GM23338 (cell line): ENCODE results near the gene CHMP5. TPM values are rescaled to one million over a fixed set of nuclear protein-coding genes. Genes with fewer than 3 reads are reported as not detected.

ENCODE experiments used
- ATAC-seq: fragments of 200-7000 bp; cut with Tn5 transposase; 3 replicates; pipeline ENCODE4 v1.9.1; 2020
- DNase-seq: peaks from one replicate; pipeline ENCODE4 v3.0.0-alpha.2; 2015; ENCODE audit warnings: low spot score
- H2AFZ ChIP-seq: fragments of 200-600 bp; sonication (generic); 2 replicates; pipeline ENCODE4 v1.8.0; 2016; ENCODE audit warnings: antibody characterized with exemption, mild to moderate bottlenecking, moderate library complexity
- H3F3A ChIP-seq: fragments of 200-600 bp; sonication (generic); replicated peaks from 2 replicates; pipeline ENCODE4 v1.8.0; 2017; ENCODE audit warnings: antibody characterized with exemption, mixed run types, low read depth
- H3K27ac ChIP-seq: fragments of 200-600 bp; sonication (generic); 2 replicates; pipeline ENCODE4 v1.6.1; 2016; ENCODE audit warnings: low read depth
- H3K27me3 ChIP-seq: fragments of 200-600 bp; sonication (generic); 2 replicates; pipeline ENCODE4 v1.8.0; 2016; ENCODE audit warnings: mild to moderate bottlenecking, mixed run types, moderate library complexity; ENCODE audit not compliant: insufficient read depth
- H3K36me3 ChIP-seq: fragments of 200-600 bp; sonication (generic); 2 replicates; pipeline ENCODE4 v1.8.0; 2016; ENCODE audit warnings: mild to moderate bottlenecking; ENCODE audit not compliant: insufficient read depth
- H3K4me1 ChIP-seq: fragments of 200-600 bp; sonication (generic); 2 replicates; pipeline ENCODE4 v1.8.0; 2016; ENCODE audit warnings: mild to moderate bottlenecking, moderate library complexity; ENCODE audit not compliant: insufficient read depth
- H3K4me2 ChIP-seq: fragments of 200-600 bp; sonication (generic); 2 replicates; pipeline ENCODE4 v1.7.1; 2017; ENCODE audit warnings: mixed run types
- H3K4me3 ChIP-seq: fragments of 200-600 bp; sonication (generic); 2 replicates; pipeline ENCODE4 v1.6.1; 2016; ENCODE audit warnings: mixed run types
- H3K79me2 ChIP-seq: fragments of 200-600 bp; sonication (generic); replicated peaks from 2 replicates; pipeline ENCODE4 v1.8.0; 2017; ENCODE audit warnings: mild to moderate bottlenecking; ENCODE audit not compliant: insufficient read depth
- H3K9me2 ChIP-seq: fragments of 200-600 bp; sonication (generic); 2 replicates; pipeline ENCODE4 v1.8.0; 2017; ENCODE audit not compliant: insufficient read depth
- H4K20me1 ChIP-seq: fragments of 200-600 bp; sonication (generic); replicated peaks from 2 replicates; pipeline ENCODE4 v1.8.0; 2017; ENCODE audit warnings: mild to moderate bottlenecking; ENCODE audit not compliant: insufficient read depth
- H3K27ac Mint-ChIP-seq: 2 replicates; pipeline ENCODE4 v1.8.0; 2020; ENCODE audit warnings: inconsistent platforms, mild to moderate bottlenecking, moderate library complexity, mixed read lengths
- H3K27me3 Mint-ChIP-seq: 3 replicates; pipeline ENCODE4 v1.8.0; 2022; ENCODE audit warnings: low read depth, mild to moderate bottlenecking, moderate library complexity, mixed read lengths, inconsistent platforms; ENCODE audit not compliant: insufficient read depth, poor library complexity
- H3K36me3 Mint-ChIP-seq: 3 replicates; pipeline ENCODE4 v1.8.0; 2021; ENCODE audit warnings: low read depth, mild to moderate bottlenecking, inconsistent platforms, moderate library complexity, mixed read lengths
- H3K4me1 Mint-ChIP-seq: 3 replicates; pipeline ENCODE4 v1.8.0; 2020; ENCODE audit warnings: mild to moderate bottlenecking, inconsistent platforms, mixed read lengths
- H3K4me3 Mint-ChIP-seq: 3 replicates; pipeline ENCODE4 v1.8.0; 2021; ENCODE audit warnings: moderate library complexity, mild to moderate bottlenecking, inconsistent platforms, mixed read lengths
- H3K9me3 Mint-ChIP-seq: 3 replicates; pipeline ENCODE4 v1.8.0; 2020; ENCODE audit warnings: moderate library complexity, mild to moderate bottlenecking, inconsistent platforms, mixed read lengths
- CREB1 ChIP-seq: fragments of 250-450 bp; sonication (Bioruptor Pico); IDR thresholded peaks from 2 replicates; pipeline ENCODE4 v1.5.0; 2020; ENCODE audit warnings: low read depth, mild to moderate bottlenecking, moderate library complexity
- CTCF ChIP-seq, 2 experiments: fragments of 200-600 bp in 1 of 2; sonication (generic) in 1 of 2; conservative IDR thresholded peaks; 2 replicates each; pipeline versions ENCODE4 v1.5.1 to v1.6.1; 2016 to 2017; ENCODE audit warnings: antibody characterized with exemption in 2 of 2, low read depth in 2 of 2, mild to moderate bottlenecking in 2 of 2, moderate library complexity in 1 of 2
- ETS1 ChIP-seq: IDR thresholded peaks from 2 replicates; pipeline ENCODE4 v1.6.1; 2016; ENCODE audit warnings: antibody characterized with exemption
- EZH2 ChIP-seq: fragments of 200-600 bp; sonication (generic); IDR thresholded peaks from one replicate; pipeline ENCODE4 v1.8.0; 2017; ENCODE audit warnings: antibody characterized with exemption, mild to moderate bottlenecking, low read depth; ENCODE audit not compliant: unreplicated experiment
- EZH2phosphoT487 ChIP-seq: fragments of 200-600 bp; sonication (generic); IDR thresholded peaks from one replicate; pipeline ENCODE4 v1.8.1; 2018; ENCODE audit warnings: antibody characterized with exemption; ENCODE audit not compliant: unreplicated experiment
- NANOG ChIP-seq: IDR thresholded peaks from 2 replicates; pipeline ENCODE4 v1.6.1; 2016; ENCODE audit warnings: antibody characterized with exemption, borderline replicate concordance
- POLR2AphosphoS5 ChIP-seq: IDR thresholded peaks from 2 replicates; pipeline ENCODE4 v1.6.1; 2016; ENCODE audit warnings: antibody characterized with exemption, low read depth
- STAT1 ChIP-seq: IDR thresholded peaks from one replicate; pipeline ENCODE4 v1.6.1; 2016; ENCODE audit warnings: antibody characterized with exemption; ENCODE audit not compliant: unreplicated experiment
- ZNF114 ChIP-seq: fragments of 250-450 bp; sonication (Bioruptor Pico); IDR thresholded peaks from 2 replicates; pipeline ENCODE4 v1.5.0; 2020; ENCODE audit warnings: mild to moderate bottlenecking, moderate library complexity
- ZNF331 ChIP-seq: fragments of 250-450 bp; sonication (Bioruptor Pico); IDR thresholded peaks from 2 replicates; pipeline ENCODE4 v1.5.0; 2020; ENCODE audit warnings: low read depth, mild to moderate bottlenecking, moderate library complexity
- polyA plus RNA-seq: library from polyadenylated mRNA; unstranded; fragments of >200 nt; fragmentation: Nextera tagmentation; extraction: Ambion mirVana; gene quantifications from 2 replicates; pipeline ENCODE4 v1.2.1, GENCODE V29; 2016
- total RNA-seq: library from RNA; depleted of rRNA; stranded (reverse); fragments of >200 nt; shearing (Covaris generic); gene quantifications from 2 replicates; pipeline ENCODE4 v1.2.3, GENCODE V29; 2014
- TF ChIP-seq, protein P1 (sequence below): IDR thresholded peaks from one replicate; pipeline ENCODE4 v1.6.1; 2018; ENCODE audit warnings: antibody characterized with exemption; ENCODE audit not compliant: unreplicated experiment
- TF ChIP-seq, protein P2 (sequence below): fragments of 250-450 bp; sonication (Bioruptor Pico); IDR thresholded peaks from 2 replicates; pipeline ENCODE4 v1.5.0; 2020; ENCODE audit warnings: mild to moderate bottlenecking, moderate library complexity

CHMP5 gene
- total and polyA plus RNA-seq, 2 experiments from 2014 or later = 30.9 to 77.8 TPM

DNA sequence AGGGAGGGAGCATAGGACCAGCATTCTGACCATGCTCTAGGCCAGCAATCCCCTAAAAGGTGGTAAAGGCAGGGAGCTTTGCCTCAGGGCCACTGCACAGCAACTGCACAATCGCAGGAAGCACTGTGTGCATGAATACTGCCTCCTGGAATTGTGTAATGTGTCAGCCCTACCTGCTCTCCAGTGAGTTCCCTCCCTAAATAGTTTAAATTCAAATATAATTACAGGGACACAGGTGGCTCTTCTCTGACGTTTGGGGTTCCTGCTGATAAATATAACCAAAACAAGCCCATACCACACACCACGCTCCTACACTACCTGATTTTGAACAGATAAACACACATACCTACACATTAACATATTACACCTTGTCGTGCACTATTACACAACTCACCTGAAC lies 9.4 kb upstream of the CHMP5 start:
- Histone ChIP-seq H3K4me3 (no peak overlapping the region), H3K4me1 (no peaks in the 10 kb centered on the region), H3F3A (no peaks in the 10 kb centered on the region), H4K20me1 (peaks cover 11% of the 10 kb centered on the region; the same call in 1 of the 2 replicates), H2AFZ (no peak overlapping the region), H3K36me3 (peaks cover 68% of the 10 kb centered on the region), H3K27ac (no peak overlapping the region), H3K27me3 (no peaks in the 10 kb centered on the region), H3K4me2 (no peak overlapping the region), H3K79me2 (0 out of 2 replicates have a peak, but pooled peaks cover 2% of the 10 kb centered on the region), H3K9me2 (no peaks in the 10 kb centered on the region)
- Mint-ChIP-seq H3K27ac (no peak overlapping the region), H3K4me3 (no peak overlapping the region), H3K36me3 (peaks cover 69% of the 10 kb centered on the region), H3K27me3 (peaks cover 6% of the 10 kb centered on the region), H3K4me1 (no peaks in the 10 kb centered on the region), H3K9me3 (no peaks in the 10 kb centered on the region)
- TF ChIP-seq CREB1 (CRISPR knock-in tag) (no peak), POLR2AphosphoS5 (no peak), ZNF114 (no peak), EZH2phosphoT487 (no peak), CTCF (conservative IDR thresholded peaks at IDR 0.05; ENCODE audit: low read depth in 2 of 2) (no peak), EZH2 (no peak), ZNF331 (no peak), STAT1 (no peak), NANOG (no peak), ETS1 (no peak)
- TF ChIP-seq, protein P1, sequence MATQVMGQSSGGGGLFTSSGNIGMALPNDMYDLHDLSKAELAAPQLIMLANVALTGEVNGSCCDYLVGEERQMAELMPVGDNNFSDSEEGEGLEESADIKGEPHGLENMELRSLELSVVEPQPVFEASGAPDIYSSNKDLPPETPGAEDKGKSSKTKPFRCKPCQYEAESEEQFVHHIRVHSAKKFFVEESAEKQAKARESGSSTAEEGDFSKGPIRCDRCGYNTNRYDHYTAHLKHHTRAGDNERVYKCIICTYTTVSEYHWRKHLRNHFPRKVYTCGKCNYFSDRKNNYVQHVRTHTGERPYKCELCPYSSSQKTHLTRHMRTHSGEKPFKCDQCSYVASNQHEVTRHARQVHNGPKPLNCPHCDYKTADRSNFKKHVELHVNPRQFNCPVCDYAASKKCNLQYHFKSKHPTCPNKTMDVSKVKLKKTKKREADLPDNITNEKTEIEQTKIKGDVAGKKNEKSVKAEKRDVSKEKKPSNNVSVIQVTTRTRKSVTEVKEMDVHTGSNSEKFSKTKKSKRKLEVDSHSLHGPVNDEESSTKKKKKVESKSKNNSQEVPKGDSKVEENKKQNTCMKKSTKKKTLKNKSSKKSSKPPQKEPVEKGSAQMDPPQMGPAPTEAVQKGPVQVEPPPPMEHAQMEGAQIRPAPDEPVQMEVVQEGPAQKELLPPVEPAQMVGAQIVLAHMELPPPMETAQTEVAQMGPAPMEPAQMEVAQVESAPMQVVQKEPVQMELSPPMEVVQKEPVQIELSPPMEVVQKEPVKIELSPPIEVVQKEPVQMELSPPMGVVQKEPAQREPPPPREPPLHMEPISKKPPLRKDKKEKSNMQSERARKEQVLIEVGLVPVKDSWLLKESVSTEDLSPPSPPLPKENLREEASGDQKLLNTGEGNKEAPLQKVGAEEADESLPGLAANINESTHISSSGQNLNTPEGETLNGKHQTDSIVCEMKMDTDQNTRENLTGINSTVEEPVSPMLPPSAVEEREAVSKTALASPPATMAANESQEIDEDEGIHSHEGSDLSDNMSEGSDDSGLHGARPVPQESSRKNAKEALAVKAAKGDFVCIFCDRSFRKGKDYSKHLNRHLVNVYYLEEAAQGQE = no peak
- TF ChIP-seq, protein P2, sequence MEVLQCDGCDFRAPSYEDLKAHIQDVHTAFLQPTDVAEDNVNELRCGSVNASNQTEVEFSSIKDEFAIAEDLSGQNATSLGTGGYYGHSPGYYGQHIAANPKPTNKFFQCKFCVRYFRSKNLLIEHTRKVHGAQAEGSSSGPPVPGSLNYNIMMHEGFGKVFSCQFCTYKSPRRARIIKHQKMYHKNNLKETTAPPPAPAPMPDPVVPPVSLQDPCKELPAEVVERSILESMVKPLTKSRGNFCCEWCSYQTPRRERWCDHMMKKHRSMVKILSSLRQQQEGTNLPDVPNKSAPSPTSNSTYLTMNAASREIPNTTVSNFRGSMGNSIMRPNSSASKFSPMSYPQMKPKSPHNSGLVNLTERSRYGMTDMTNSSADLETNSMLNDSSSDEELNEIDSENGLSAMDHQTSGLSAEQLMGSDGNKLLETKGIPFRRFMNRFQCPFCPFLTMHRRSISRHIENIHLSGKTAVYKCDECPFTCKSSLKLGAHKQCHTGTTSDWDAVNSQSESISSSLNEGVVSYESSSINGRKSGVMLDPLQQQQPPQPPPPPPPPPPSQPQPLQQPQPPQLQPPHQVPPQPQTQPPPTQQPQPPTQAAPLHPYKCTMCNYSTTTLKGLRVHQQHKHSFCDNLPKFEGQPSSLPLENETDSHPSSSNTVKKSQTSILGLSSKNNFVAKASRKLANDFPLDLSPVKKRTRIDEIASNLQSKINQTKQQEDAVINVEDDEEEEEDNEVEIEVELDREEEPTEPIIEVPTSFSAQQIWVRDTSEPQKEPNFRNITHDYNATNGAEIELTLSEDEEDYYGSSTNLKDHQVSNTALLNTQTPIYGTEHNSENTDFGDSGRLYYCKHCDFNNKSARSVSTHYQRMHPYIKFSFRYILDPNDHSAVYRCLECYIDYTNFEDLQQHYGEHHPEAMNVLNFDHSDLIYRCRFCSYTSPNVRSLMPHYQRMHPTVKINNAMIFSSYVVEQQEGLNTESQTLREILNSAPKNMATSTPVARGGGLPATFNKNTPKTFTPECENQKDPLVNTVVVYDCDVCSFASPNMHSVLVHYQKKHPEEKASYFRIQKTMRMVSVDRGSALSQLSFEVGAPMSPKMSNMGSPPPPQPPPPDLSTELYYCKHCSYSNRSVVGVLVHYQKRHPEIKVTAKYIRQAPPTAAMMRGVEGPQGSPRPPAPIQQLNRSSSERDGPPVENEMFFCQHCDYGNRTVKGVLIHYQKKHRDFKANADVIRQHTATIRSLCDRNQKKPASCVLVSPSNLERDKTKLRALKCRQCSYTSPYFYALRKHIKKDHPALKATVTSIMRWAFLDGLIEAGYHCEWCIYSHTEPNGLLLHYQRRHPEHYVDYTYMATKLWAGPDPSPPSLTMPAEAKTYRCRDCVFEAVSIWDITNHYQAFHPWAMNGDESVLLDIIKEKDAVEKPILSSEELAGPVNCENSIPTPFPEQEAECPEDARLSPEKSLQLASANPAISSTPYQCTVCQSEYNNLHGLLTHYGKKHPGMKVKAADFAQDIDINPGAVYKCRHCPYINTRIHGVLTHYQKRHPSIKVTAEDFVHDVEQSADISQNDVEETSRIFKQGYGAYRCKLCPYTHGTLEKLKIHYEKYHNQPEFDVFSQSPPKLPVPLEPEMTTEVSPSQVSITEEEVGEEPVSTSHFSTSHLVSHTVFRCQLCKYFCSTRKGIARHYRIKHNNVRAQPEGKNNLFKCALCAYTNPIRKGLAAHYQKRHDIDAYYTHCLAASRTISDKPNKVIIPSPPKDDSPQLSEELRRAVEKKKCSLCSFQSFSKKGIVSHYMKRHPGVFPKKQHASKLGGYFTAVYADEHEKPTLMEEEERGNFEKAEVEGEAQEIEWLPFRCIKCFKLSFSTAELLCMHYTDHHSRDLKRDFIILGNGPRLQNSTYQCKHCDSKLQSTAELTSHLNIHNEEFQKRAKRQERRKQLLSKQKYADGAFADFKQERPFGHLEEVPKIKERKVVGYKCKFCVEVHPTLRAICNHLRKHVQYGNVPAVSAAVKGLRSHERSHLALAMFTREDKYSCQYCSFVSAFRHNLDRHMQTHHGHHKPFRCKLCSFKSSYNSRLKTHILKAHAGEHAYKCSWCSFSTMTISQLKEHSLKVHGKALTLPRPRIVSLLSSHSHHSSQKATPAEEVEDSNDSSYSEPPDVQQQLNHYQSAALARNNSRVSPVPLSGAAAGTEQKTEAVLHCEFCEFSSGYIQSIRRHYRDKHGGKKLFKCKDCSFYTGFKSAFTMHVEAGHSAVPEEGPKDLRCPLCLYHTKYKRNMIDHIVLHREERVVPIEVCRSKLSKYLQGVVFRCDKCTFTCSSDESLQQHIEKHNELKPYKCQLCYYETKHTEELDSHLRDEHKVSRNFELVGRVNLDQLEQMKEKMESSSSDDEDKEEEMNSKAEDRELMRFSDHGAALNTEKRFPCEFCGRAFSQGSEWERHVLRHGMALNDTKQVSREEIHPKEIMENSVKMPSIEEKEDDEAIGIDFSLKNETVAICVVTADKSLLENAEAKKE (CRISPR knock-in tag) = no peak
- no peak for ATAC-seq
- no peak for DNase-seq
